Hepatocyte (in vitro differentiated cells): Measurements from ENCODE around the gene GFPT2. TPM values are rescaled to one million over a fixed set of nuclear protein-coding genes. Genes with fewer than 3 reads are reported as not detected.

Experiments used
- DNase-seq: peaks from one replicate; pipeline ENCODE4 v3.0.0-alpha.2; 2016; ENCODE audit warnings: low spot score
- H2AFZ ChIP-seq: fragments of 200-600 bp; sonication (generic); 2 replicates; pipeline ENCODE4 v1.6.0; 2016; ENCODE audit warnings: antibody characterized with exemption, mild to moderate bottlenecking
- H3K27ac ChIP-seq: fragments of 200-600 bp; sonication (generic); 2 replicates; pipeline ENCODE4 v1.5.1; 2016; ENCODE audit warnings: mild to moderate bottlenecking
- H3K27me3 ChIP-seq: fragments of 200-600 bp; sonication (generic); 2 replicates; pipeline ENCODE4 v1.6.1; 2016
- H3K36me3 ChIP-seq: fragments of 200-600 bp; sonication (generic); replicated peaks from 2 replicates; pipeline ENCODE4 v1.5.1; 2016; ENCODE audit warnings: low read depth; ENCODE audit not compliant: insufficient read depth
- H3K4me1 ChIP-seq: fragments of 200-600 bp; sonication (generic); 2 replicates; pipeline ENCODE4 v1.5.1; 2016; ENCODE audit warnings: mild to moderate bottlenecking, moderate library complexity; ENCODE audit not compliant: insufficient read depth
- H3K4me2 ChIP-seq: fragments of 200-600 bp; sonication (generic); 2 replicates; pipeline ENCODE4 v1.6.0; 2016
- H3K4me3 ChIP-seq: fragments of 200-600 bp; sonication (generic); 2 replicates; pipeline ENCODE4 v1.5.1; 2016; ENCODE audit warnings: mild to moderate bottlenecking
- H3K79me2 ChIP-seq: fragments of 200-600 bp; sonication (generic); 2 replicates; pipeline ENCODE4 v1.6.0; 2017; ENCODE audit warnings: mild to moderate bottlenecking
- H3K9me2 ChIP-seq: fragments of 200-600 bp; sonication (generic); replicated peaks from 2 replicates; pipeline ENCODE4 v1.6.0; 2017; ENCODE audit warnings: mild to moderate bottlenecking; ENCODE audit not compliant: insufficient read depth
- H3K9me3 ChIP-seq: fragments of 200-600 bp; sonication (generic); 2 replicates; pipeline ENCODE4 v1.5.1; 2016; ENCODE audit warnings: low read depth, mild to moderate bottlenecking
- H4K20me1 ChIP-seq: fragments of 200-600 bp; sonication (generic); 2 replicates; pipeline ENCODE4 v1.6.0; 2016; ENCODE audit warnings: mild to moderate bottlenecking; ENCODE audit not compliant: insufficient read depth, poor library complexity, severe bottlenecking
- CTCF ChIP-seq: fragments of 200-600 bp; sonication (generic); IDR thresholded peaks from 2 replicates; pipeline ENCODE4 v1.5.1; 2016; ENCODE audit warnings: antibody characterized with exemption, mild to moderate bottlenecking; ENCODE audit not compliant: poor library complexity
- EZH2 ChIP-seq: fragments of 200-600 bp; sonication (generic); IDR thresholded peaks from 2 replicates; pipeline ENCODE4 v1.6.1; 2016; ENCODE audit warnings: antibody characterized with exemption, mild to moderate bottlenecking, borderline replicate concordance
- EZH2phosphoT487 ChIP-seq: fragments of 200-600 bp; sonication (generic); IDR thresholded peaks from one replicate; pipeline ENCODE4 v1.6.1; 2018; ENCODE audit warnings: antibody characterized with exemption, mild to moderate bottlenecking, low read depth, moderate library complexity; ENCODE audit not compliant: unreplicated experiment, severe bottlenecking
- WGBS: methylation state at CpG from one replicate; pipeline ENCODE4 v1.1.6; 2016; ENCODE audit warnings: low lambda C conversion rate; ENCODE audit errors: missing lambda C conversion rate; 5-methylcytosine and 5-hydroxymethylcytosine counted together
- polyA plus RNA-seq: library from polyadenylated mRNA; unstranded; fragments of >200 nt; fragmentation: Nextera tagmentation; extraction: Ambion mirVana; gene quantifications from 2 replicates; pipeline ENCODE4 v1.2.1, GENCODE V29; 2016
- total RNA-seq: library from RNA; depleted of rRNA; stranded (reverse); fragments of >200 nt; gene quantifications from 2 replicates; pipeline ENCODE4 v1.2.3, GENCODE V29; 2014

GFPT2 gene
- total and polyA plus RNA-seq, 2 experiments from 2014 or later = 15.9 to 44.6 TPM

GRCh38 chr5:180290568-180291233 is 62.4 kb downstream of the GFPT2 start:
- Histone ChIP-seq H3K9me3 (no peaks in the 10 kb centered on the region), H3K79me2 (peaks cover 56% of the 10 kb centered on the region), H3K27me3 (no peaks in the 10 kb centered on the region), H4K20me1 (peaks cover 32% of the 10 kb centered on the region), H2AFZ (no peak overlapping the region), H3K4me1 (peaks cover 25% of the 10 kb centered on the region), H3K4me3 (peak overlapping the region; percentile 93), H3K4me2 (peak overlapping the region; percentile 98), H3K9me2 (no peaks in the 10 kb centered on the region), H3K27ac (no peak overlapping the region), H3K36me3 (no peaks in the 10 kb centered on the region)
- TF ChIP-seq EZH2 = no peak
- no peak for TF ChIP-seq CTCF
- TF ChIP-seq EZH2phosphoT487 = no peak
- WGBS = 19% methylated on average over 13 of the region's 13 CpGs
- DNase-seq = no peak

- peaks cover 32% of the 10 kb centered on the region for H4K20me1 ChIP-seq
- H3K4me2 ChIP-seq = peak overlapping the region; percentile 98
- H3K4me1 ChIP-seq = peaks cover 25% of the 10 kb centered on the region
- no peak overlapping the region for H3K27ac ChIP-seq
- no peak for DNase-seq
- no peak for TF ChIP-seq EZH2phosphoT487
- 94% methylated on average over 5 of the region's 5 CpGs for WGBS
- H3K27me3 ChIP-seq = no peaks in the 10 kb centered on the region
- no peaks in the 10 kb centered on the region for H3K9me2 ChIP-seq
- peaks cover 62% of the 10 kb centered on the region for H3K79me2 ChIP-seq
- no peak overlapping the region for H3K4me3 ChIP-seq
- H2AFZ ChIP-seq = no peak overlapping the region
- H3K36me3 ChIP-seq = no peaks in the 10 kb centered on the region
- no peaks in the 10 kb centered on the region for H3K9me3 ChIP-seq
Measured at GRCh38 chr5:180289966-180290365, 63.2 kb downstream of the GFPT2 start.

- Histone ChIP-seq H3K36me3 (no peaks in the 10 kb centered on the region), H3K79me2 (peaks cover 67% of the 10 kb centered on the region), H3K9me3 (no peaks in the 10 kb centered on the region), H3K9me2 (no peaks in the 10 kb centered on the region), H3K4me3 (no peak overlapping the region), H3K27me3 (no peaks in the 10 kb centered on the region), H4K20me1 (peaks cover 32% of the 10 kb centered on the region), H3K4me1 (peaks cover 25% of the 10 kb centered on the region), H2AFZ (no peak overlapping the region), H3K27ac (no peak overlapping the region), H3K4me2 (no peak overlapping the region)
- no peak for DNase-seq
- TF ChIP-seq EZH2 = no peak
- TF ChIP-seq CTCF = no peak
- TF ChIP-seq EZH2phosphoT487 = no peak
- WGBS = 65% methylated on average over 3 of the region's 3 CpGs
Measured at GRCh38 chr5:180289433-180289832, 63.7 kb downstream of the GFPT2 start.

GRCh38 chr5:180287868-180288267 is 65.3 kb downstream of the GFPT2 start:
- Histone ChIP-seq H4K20me1 (peaks cover 32% of the 10 kb centered on the region), H3K36me3 (no peaks in the 10 kb centered on the region), H3K9me3 (no peaks in the 10 kb centered on the region), H3K27me3 (no peaks in the 10 kb centered on the region), H3K4me3 (no peak overlapping the region), H3K9me2 (no peaks in the 10 kb centered on the region), H3K4me2 (no peak overlapping the region), H3K4me1 (peaks cover 20% of the 10 kb centered on the region), H2AFZ (no peak overlapping the region), H3K27ac (no peak overlapping the region), H3K79me2 (peaks cover 71% of the 10 kb centered on the region)
- TF ChIP-seq CTCF = no peak
- TF ChIP-seq EZH2 = no peak
- no peak for TF ChIP-seq EZH2phosphoT487
- no peak for DNase-seq
- 27% methylated on average over 7 of the region's 7 CpGs for WGBS
